NCI-H510A (cell line): ENCODE results near the gene NAXE.
"Not testable (repeated sequence)": the region's sequence is repeated elsewhere in the genome, so short reads cannot be mapped to it uniquely, and the experiment has no call there.

Experiments
- DNase-seq: peaks from one replicate; lab custom pipeline; 2025; lab: John Stamatoyannopoulos, UW

NAXE gene

DNA sequence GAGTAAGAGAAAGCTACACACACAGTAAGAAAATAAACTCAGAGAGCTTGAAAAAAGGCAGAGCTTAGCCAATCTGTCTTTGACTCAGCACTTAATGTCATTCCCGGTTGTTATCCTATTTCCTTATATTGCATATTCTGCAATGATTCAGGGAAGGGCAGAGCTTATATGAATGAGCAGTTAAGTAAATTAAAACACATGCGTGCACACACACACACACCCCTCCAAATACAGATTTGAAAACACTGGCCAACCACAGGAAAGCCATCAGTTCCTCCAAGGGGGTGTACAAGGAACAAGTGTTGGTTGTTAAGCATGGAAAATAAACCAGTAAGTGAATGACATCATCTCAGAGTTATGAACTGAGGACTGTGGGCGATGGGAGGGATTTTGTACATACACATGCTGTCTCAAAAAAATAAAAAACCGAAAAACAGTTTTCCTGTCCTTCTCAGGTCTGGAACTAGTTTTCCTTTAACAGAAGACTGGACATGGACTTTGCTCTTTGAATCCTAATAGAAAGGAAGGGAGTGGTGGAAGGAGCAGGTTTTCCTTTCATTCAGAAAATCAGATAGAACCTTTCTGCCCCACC lies 20.2 kb upstream of the NAXE start:
- no peak for DNase-seq

- peak; percentile 81 for DNase-seq
These were observed 19.5 kb upstream of the NAXE start, which contains the start of gene IQGAP3 for GRCh38 chr1:156571919-156572662. Gene IQGAP3, minus strand, starts transcription at chr1:156572565. Its CDS starts 36 bp downstream, at chr1:156572529.

GRCh38 chr1:156572663-156573018 lies 18.9 kb upstream of the NAXE start:
- no peak for DNase-seq

DNA sequence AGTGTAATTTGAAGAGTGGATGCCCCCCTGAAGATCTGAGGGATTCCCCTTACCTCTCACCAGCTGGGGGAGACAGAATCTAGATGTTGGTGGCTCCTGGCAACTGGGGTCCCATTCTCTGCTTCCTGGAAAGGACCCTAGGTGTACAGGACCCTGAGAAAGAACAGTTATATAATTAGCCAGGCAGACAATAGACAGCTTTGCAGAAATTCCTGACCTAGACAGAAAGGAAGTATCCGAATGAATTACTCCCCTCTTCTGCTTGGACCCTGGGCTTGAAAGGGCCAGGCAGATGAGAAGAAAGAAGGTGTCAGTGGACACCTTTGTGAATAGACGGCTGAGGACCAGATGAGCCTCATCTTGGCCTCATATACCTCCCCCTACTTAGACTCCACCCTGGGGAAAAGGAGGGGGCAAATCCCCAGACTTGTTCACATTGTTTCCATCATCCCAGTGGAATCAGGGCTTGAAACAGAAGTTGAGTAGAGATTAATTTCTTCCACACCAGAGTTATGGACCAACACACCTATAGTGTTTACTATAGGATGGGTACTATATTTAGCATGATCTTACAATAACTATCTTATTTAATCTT lies 17.4 kb upstream of the NAXE start:
- DNase-seq = no peak

- no peak for DNase-seq
These were observed 14.0 kb upstream of the NAXE start for GRCh38 chr1:156577550-156577949.

DNA sequence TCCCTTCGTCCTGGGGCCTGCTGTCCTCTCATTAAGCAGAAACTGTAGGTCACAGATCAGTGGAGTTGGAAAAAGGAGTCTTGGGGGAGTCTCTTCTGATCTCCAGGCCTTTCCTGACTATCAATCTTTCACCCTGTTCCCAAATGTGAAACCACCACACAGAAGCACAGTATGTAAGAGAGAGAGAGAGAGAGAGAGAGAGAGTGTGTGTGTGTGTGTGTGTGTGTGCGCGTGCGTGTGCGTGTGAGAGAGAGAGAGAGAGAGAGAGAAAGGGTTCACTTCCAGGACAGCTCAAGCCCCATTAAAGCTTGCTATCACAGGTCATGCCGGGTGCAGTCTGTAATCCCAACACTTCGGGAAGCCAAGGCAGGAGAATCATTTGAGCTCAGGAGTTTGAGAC lies 13.5 kb upstream of the NAXE start:
- no peak for DNase-seq

DNA sequence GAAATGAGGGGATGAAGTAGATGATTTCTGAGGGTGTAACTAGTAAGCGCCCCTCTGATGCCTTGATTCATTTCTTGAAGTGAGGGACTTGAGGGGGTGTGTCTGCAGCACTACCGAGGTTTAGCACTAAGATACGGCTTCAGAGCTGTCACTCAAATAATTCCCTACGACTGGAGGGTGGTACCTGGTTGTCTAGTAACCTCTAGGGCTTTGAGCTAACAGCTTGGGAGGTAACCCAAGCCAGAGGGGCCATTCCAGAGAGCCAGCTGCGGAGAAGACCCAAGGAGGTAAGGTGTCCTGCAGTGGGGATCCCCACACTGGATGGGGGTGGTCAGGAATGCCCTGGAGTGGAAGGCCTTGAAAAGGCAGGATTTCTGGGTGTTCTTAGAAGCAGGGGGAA lies 12.1 kb upstream of the NAXE start, which contains the start of gene TTC24:
Gene TTC24 (plus strand): TSS at position 252 of the 400 bp plus-strand sequence. CDS start 1,642 bp downstream, outside the sequence.
- DNase-seq = no peak

GRCh38 chr1:156581661-156582387 lies 9.8 kb upstream of the NAXE start:
- DNase-seq = no peak

- DNase-seq = no peak
These were observed 9.1 kb upstream of the NAXE start for GRCh38 chr1:156582388-156583017.

- no peak for DNase-seq
These were observed 7.6 kb upstream of the NAXE start for GRCh38 chr1:156583821-156584622.

DNA sequence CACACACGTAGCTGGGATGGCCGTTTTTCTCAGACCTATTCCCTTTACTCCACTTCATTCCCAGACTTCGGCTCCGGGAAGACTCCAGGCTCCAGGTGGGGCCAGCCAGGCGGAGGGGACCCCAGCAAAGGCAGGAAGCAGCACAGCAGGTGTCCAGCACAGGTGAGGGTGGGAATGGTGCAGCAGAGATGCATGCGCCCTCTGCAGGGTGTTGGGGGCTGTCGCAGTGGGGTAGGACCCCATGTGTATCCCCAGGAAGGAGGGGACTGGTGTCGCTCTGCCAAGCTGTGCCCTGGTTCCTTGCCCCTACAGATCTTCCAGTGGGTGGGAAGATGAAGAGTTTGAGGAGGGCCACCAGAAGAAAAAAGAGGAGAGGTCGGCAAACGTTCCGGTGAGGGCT lies 6.8 kb upstream of the NAXE start:
- DNase-seq = peak; percentile 50

DNA sequence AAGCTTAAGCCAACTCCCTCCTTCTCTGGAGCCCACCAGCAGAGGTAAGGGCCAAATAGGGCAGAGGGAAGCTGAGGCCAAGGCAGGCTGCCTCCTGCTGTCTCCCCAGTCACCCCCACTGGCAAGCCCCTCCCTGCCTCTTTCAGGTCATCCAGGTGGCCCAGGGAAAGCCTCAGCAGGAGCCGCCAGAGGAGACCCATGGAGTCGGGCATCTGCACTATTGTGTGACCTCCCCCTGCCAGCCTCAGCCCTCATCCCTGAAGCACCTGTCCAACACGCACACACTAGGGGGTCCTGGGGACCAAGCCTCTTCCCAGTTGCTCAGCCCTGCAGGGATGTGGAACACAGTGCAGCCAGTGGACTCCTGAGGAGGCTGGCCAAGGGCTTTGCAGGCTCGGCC lies 5.3 kb upstream of the NAXE start:
- no peak for DNase-seq

DNA sequence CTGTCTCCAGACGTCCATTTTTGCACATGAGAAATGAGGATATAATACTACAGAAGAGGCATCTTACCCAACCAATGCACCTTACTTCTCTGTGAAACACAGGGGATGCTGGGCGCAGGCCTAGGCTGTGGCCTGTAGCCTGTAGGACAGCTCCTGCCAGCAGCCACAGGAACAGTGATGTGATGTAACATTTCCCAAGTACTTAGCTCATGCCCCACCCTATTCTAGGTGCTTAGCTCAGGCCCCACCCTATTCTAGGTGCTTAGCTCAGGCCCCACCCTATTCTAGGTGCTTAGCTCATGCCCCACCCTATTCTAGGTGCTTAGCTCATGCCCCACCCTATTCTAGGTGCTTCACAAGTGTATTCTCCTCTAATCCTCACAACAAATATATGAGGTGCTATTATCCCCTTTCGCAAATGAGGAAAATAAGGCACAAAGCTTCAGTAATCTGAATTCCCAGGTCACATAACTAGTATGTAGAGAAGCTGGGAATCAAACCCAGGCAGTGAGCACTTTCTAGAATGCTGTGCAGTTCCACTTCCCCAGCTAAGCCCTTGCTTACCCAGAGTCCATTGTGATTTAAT lies 4.6 kb upstream of the NAXE start:
- DNase-seq = no peak

GRCh38 chr1:156587927-156588326 lies 3.6 kb upstream of the NAXE start:
- DNase-seq = not testable (repeated sequence)

DNA sequence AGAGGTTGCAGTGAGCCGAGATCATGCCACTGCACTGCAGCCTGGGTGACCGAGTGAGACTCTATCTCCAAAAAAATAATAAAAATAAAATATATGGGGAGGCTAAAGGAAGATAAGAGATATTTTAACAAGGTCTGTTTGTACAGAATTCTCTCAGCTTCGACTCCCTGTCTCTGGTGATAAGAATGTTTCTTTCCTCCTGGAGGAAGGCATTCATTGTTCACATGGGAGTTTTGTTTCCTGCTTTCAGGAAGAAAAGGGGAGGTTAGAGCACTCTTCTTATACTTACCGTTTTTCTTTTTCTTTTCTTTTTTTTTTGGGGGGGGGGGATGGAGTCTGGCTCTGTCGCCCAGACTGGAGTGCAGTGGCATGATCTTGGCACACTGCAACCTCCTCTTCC lies 2.0 kb upstream of the NAXE start:
- DNase-seq = no peak

DNA sequence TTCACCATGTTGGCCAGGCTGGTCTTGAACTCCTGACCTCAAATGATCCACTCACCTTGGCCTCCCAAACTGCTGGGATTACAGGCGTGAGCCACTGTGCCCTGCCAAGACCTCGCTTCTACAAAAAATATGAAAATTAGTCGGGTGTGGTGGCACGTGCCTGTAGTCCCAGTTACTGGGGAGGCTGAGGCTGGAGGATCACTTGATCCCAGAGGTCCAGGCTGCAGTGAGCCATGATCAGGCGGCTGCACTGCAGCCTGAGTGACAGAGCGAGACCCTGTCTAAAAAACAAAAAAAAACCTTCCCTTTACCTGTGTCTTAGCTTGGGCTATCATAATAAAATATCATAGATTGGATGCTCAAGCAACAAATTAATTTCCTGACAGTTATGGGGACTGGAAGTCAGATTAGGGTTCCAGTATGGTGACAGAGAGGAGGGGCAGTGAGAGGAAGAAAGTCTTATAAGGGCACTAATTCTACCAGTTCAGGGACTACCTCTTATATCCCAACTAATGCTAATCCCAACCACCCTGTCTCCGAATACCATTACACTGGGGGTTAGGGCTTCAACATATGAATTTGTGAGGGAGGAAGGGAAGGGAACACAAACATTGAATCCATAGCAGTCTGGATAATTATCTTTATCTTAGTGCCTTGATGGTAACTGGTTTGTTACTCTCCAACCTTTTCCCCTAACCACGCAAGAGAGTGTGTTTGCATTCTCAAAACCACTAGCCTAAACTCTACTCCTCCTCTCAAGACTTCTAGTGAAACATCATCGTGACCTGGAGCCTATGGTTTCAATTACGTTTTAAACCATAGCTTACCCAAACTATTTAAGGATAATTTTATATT lies 1.0 kb upstream of the NAXE start:
- DNase-seq = no peak

GRCh38 chr1:156591181-156591431 lies 470 bp upstream of the NAXE start:
- peak; percentile 41 for DNase-seq

DNA sequence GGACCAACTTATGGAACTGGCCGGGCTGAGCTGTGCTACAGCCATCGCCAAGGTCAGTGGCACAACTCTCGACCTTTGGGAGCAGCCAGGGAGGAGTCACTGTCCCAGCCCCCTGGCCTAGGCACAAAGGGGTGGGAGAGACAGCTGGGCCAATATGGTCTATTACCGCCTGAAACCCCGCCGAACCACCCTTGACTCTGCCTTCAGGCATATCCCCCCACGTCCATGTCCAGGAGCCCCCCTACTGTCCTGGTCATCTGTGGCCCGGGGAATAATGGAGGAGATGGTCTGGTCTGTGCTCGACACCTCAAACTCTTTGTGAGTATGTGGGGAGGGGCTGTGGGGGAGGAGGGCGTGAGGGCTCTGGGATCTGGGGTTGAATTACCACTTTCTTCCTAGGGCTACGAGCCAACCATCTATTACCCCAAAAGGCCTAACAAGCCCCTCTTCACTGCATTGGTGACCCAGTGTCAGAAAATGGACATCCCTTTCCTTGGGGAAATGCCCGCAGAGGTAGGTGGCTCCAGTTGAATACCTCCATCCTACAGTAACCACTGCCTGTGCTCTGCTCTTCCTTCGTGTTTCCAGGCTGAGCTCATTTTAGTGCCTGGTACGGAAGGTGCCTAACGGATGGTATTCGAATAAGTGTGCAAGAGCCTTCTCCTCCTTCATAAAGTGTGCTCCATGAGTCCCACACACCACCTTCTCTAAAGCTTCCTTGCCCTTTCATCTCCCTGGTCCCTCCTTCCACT lies 758 bp downstream of the NAXE start:
- no peak for DNase-seq

- DNase-seq = peak; percentile 72
These were observed 1.5 kb downstream of the NAXE start for GRCh38 chr1:156592910-156593660.
